Ramos (cell line): ENCODE measurements around the gene SAE1.
"Not testable (repeated sequence)": the region's sequence is repeated elsewhere in the genome, so short reads cannot be mapped to it uniquely, and the experiment has no call there.

ENCODE experiments used
- in situ Hi-C: fragments of 300-500 bp; cut with MboI; formaldehyde crosslinking; loops from one replicate; pipeline ENCODE4 v1.14.3; 2022; ENCODE audit warnings: low sequenced_read_pairs; ENCODE audit not compliant: unreplicated experiment

The SAE1 gene

DNA sequence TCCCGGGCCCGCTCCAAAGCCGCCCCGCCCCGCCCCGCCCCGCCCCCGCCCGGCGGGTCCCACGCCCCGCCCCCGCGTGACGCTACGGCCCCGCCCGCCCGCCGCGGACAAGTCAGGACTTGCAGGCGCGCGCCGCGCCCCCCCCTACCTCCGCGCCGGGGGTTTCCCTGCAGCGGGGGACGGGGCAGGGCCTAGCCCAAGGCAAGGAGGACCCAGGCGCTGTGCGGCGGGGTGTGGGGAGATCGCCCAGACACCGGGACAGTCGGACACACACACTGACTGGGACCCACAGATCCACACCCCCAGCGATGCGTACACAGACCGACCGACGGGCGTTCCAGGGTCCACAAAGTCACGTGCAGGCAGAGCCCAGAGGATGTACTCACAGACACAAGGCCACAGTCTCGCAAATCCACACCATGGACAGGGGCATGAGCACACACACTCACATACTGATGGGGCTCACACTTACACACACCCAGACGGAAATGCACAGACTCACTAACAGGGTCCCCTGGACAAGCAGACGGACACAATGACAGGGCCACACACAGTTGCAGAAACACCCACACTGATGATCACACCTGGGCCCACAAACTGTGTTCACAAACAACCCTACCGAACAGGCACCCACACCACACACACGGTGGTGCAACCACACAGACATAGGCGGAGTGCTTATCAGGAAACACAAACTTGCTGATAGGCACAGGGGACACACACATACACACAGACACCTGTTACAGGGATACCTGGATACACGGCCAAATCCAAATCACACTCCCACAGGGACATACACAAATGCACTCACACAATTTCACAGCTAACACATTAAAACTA, 100.8 kb downstream of the SAE1 start:
- in situ Hi-C loops = no loop called here

DNA sequence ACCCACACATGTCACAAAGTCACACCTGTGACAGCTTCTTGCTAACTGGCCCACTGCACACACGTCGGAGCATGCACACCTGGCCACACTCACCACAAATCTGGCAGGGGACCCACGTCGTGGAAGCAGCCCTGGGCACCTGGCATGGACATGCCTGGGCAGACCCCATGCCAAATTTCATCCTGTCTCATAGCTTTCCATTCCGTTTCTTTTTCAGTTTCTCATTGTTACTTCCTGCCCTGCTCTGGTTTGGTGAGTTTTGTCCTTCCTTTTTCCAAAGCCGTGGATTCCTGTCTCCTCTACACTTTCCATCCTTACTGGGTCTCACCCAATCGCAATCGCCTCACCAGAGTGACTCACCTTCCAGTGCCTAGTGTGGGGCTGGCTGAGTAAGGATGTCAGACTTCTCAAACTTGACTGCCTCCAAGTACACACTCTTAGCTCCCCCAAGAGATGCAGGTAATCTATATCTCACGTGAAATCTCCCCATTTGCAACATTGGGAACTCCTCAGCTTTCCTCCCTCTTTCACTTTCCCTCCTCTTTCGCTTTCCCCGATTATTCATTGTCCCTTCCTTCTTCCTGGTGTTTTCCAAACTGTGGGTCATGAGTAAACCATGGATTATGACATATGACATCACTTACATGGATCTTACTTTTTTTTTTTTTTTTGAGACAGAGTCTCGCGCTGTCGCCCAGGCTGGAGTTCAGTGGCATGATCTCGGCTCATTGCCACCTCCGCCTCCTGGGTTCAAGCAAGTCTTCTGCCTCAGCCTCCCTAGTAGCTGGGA, 102.0 kb downstream of the SAE1 start:
- in situ Hi-C loops = no loop called here

DNA sequence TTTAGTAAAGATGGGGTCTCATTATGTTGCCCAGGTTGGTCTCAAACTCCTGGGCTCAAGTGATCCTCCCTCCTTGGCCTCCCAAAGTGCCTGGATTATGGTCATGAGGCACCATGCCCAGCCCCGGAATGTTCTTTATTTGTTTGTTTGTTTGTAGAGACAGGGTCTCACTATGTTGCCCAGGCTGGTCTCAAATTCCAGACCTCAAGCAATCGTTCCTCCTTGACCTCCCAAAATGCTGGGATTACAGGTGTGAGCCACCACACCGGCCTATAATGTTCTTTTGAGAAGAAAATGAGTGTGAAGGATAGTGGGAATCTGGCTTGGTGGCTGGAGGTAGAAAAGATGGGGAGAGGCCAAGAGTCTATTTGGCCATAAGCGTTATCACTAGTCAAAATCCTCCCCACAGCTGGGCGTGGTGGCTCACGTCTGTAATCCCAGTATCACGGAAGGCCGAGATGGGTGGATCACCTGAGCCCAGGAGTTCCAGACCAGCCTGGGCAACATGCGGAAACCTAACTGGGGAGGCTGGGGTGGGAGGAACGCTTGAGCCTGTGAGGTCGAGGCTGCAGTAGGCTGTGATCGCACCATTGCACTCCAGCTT, 105.5 kb downstream of the SAE1 start:
- in situ Hi-C loops = no loop called here

DNA sequence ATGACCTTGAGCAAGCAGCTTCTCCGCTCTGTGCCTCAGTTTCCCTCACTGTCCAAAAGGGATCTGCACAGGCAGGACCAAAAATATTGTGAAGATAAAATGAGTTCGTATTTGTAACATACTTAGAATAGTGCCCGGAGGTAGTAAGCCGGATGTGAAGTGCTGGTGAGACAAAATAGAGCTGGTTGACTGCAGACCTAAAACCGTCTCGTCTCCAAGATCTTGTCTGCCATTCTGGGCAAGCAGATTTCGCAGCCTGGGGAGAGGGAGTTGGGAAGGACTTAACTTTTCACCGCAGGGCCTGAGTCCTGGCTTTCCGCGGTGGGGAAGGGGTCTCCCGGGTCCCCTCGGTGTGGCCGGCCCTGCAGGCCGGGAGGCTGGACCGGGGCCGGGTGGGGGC, 108.5 kb downstream of the SAE1 start:
- in situ Hi-C loops = no loop called here

DNA sequence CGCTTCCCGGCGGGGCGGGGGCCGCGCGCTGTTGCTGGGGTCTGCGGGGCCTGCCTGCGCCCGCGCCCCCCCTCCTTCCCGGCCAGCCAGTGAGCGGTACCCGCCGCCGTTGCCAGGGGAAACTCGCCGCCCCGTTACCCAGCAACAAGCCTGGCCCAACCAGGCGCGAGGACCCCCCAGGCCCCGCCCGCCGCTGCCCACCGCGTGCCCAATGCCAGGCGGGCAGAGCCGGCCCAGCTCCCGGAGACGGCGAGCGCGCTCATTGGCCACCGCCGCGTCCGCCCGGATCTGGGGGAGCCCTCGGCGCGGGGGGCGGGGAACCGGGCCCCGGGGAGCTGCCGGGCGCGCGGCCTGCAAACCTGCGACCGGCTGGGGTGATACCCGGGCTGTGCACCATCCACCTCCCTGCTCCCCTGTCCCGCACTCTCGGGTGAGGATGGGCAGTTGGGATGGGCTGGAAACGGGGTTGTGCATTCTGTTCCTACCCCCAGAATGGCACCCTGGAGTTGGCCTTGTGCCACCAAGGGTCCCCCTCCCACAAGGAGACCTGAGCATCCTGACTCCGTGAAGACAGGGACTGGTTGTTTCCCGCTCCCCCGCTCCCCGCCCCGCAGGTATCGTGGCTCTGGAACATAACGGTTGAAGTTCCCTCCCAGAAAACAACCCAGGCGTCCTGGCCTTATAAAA, 109.1 kb downstream of the SAE1 start:
- in situ Hi-C loops = no loop called here

DNA sequence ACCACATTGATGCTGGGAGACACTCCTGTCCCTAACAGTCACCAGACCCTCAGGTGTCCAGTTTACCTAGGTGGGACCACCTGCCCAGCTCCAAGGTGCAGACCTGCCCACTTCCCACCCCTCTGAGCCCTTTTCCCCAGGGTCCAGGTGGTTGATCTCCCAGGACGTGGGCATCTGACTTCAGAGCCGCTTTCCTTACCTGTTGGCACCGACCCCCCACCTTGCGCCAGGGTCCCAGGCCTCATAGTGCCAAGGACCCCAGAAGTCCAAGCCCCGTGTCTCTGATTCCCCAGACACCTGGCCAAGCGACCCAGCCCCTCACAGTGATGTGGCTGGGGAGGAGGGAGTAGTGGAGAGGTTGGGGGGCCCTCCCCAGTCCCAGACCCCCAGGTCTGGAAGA, 109.9 kb downstream of the SAE1 start:
- in situ Hi-C loops = no loop called here

DNA sequence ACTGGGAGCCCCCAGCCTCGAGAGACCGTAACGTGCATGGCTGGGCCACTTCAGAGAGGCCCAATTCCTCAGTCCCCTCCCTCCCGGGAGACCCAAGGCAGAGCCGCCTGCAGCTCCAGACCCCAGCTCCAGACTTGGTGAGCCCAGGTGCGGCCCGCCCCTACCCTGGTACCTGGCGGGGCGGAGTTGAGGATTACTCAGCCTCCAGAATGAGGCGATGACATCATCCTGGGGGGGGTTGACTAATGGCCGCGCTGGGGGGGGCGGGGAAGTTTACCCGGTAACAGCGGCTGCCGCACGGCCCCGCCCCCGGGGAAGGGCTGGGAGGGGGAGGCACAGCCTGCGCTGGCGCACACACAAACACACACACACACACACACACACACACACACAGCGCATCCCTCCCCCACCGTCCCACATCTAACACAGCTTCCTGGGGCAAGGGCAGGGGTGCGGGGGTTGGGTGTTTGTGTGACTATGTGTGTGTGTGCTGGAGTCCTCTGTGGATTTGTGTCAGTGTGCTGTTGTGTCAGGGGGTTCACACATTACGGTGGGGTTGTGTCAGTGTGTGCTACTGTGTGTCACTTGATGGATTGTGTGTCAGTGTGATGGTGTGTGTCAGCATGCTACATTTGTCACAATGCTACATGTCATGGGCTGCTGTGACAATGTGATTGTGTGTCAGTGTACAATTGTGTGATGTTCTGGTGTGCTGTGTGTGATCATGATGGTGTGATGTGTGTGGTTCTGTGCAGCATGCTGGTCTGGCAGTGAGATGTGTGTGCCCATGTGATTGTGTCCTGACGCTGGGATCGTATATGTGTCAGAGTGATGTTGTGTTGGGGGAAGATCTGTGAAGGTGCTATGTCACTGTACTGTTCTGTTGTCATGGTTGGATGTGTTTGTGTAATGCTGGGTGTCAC, 110.6 kb downstream of the SAE1 start:
- in situ Hi-C loops = no loop called here

DNA sequence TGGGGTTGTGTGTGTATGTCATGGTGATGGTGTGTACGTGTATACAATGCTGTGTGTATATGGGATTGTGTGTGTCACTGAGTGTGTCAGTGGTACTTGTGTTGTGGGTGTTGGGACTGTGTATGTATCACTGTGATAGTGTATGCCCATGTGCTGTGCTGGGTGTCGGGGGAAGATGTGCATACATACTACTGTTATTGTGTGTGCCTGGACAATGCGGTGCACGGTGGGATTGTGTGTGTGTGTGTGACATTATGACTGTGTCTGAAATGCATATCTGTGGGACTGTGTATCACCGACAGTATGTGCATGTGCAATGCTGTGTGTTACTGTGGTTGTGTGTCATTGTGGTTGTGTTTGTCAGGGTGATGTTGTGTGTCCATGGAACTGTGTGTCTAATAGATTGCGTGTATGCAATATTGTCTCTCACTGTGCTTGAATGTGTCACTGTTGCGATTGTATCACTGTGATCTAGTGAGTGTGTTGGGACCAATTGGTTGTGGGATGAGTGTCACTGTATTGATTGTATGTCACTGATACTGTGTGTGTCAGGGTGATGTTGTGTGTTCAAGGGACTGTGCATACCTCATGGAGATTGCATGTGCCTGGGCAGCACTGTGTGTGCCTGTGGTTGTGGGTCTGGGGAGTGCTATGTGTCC, 111.4 kb downstream of the SAE1 start:
- in situ Hi-C loops = no loop called here

DNA sequence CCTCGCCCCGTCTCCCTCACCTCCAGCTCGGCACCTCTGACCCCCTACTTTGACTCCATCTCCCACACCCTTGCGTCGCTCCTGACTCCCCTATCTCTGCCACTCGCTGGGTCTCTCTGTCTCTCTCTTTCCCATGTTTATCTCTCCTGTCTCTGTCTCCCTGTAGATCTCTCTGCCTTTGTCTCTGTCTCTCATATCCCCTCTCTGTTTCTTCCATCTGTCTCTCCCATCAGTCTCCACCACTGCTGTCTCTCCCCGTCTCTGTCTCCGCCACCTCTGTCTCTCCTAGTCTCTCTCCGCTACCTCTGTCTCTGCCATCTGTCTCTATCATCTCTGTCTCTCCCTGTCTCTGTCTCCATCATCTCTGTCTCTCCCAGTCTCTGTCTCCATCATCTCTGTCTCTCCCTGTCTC, 112.7 kb downstream of the SAE1 start:
- in situ Hi-C loops = no loop called here

DNA sequence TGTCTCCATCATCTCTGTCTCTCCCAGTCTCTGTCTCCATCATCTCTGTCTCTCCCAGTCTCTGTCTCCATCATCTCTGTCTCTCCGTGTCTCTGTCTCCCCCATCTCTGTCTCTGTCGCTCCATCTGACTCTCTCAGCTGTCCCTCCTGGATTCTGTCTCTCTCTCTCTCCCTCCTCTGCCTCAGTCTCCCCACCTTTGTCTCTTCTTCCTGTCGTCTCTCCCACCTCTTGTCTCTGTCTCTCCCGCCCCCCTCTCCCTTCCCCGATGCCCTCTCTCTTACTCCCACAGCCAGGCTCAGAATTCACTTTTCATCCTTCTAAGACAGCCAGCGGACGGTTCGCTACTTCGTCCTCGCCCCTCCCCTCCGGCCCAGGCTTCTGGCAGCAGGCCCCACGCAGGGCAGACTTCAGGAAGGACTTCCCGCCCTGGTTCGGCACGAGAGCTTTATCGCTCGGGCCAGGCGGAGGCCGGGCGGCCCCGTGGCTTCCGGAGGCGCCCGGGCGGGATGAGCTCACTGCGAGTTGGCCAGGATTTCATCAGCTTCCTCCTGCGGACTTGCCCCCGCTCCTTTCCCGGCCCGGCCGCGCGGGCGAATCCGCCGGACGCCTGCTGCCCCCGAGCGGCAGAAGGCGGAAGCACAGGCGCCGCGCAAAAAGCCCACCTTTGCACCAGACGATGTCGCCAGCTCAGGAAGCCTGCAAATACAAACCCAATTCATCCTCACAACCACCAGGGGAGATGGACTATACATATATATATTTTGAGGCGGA, 113.3 kb downstream of the SAE1 start:
- in situ Hi-C loops = no loop called here

DNA sequence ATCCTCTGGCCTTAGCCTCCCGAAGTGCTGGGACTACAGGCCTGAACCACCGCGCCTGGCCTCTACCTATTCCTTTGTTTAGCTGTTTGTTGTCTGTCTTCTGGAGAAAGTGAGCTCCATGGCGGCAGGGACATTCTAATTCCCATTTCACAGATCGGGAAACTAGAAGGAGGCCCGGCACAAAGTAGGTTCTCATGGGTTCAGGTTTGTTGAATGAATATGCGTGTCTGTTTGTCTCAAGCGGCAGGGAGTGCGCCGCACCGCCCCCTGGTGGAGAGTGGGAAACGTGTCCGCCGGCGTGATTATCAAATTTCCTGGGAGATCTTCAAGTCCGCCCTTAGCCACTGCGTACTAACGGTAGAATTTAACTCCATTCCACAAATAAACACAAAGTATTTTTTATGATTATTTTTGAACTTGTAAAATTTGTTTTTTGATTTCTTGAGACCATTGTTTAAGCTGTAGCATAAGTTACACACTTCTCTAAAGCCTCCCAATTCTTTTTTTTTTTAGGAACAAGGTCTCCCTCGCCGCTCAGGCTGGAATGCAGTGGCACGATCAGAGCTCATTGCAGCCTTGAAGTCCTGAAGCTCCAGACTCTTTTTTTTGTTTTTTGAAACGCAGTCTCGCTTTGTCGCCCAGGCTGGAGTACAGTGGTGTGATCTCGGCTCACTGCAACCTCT, 116.8 kb downstream of the SAE1 start:
- in situ Hi-C loops = loop anchor here (5.0 kb wide), 1 partner anchor 35 kb away; no protein-coding TSS in a partner anchor

DNA sequence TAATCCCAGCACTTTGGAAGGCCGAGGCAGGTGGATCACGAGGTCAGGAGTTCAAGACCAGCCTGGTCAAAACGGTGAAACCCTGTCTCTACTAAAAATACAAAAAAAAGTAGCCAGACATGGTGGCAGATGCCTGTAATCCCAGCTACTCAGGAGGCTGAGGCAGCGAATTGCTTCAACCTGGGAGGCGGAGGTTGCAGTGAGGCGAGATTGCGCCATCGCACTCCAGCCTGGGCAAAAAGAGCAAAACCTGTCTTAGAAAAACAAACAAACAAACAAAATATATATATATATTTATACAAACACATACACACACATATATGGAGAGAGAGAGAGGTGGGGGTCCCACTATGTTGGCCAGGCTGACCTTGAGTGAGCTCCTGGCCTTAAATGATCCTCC, 122.4 kb downstream of the SAE1 start:
- in situ Hi-C loops = not testable (repeated sequence)

DNA sequence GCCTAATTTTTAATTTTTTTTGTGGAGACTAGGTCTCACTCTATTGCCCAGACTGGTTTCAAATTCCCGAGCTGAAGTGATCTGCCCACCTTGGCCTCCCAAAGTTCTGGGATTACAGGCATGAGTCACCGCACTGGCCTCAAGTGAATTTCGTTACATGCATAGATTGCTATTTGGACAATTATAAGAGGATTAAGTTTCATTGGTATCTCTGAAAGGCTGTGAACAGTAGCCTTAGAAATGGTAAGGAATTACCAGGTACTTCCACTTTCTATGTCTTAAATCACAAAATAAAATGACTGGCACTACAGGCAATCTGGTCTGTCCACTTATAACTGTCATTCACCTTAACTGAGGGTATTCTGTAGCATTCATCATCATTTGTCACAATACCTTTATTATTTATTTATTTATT, 122.8 kb downstream of the SAE1 start:
- in situ Hi-C loops = no loop called here

DNA sequence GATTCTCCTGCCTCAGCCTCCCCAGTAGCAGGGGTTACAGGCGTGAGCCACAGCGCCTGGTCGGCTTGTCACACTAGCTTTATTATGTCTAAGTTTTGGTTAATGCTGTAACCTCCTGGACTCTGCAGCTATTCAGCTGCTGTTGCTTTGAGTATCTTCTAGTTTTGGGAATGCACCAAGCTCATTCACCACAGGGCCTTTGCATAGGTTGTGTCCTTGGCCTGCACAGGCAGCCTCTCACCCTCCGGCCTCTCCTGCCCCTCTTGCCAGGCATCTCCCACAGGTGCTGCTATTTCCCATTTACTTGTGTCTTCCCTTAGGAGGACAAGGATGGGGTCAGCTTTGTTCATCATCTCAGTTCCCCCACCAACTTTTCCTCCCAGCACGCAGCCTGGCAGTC, 123.3 kb downstream of the SAE1 start:
- in situ Hi-C loops = no loop called here

DNA sequence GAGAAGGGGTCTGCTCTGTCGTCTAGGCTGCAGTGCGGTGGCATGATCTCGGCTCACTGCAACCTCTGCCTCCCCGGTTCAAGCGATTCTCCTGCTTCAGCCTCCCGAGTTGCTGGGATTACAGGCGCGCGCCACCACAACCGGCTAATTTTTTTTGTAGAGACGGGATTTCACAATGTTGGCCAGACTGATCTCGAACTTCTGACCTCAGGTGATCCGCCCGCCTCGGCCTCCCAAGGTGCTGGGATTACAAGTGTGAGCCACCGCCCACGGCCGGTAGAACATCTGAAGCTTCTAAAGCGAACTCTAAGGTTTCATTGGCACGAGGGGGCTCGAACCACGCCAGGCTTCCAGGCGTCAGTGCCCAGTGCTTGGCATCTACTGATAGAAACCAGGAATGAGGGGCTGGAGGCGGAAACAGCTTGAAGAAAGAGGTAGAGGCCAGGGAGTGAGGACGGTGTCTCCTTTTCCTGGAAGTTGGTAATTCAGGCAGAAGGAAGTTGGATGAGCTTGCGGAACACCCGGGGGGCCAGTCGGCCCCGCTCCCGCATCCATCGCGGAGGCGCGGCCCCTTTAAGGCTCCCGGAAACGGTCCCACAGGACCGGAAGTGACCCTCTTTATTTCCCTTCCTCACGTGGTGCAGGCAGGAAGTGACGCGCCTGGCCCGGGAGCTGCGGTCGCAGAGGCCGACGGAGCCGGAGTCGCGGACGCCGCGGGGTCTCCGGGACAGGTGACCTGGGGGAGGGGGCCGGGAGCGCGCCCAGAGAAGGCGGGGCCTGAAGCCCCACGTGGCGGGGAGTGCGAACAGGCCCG, 125.5 kb downstream of the SAE1 start, which contains the start of gene CCDC9:
Gene CCDC9, plus strand, starts transcription at position 647 of the 814 bp plus-strand sequence. CDS start 1,876 bp downstream, outside the sequence.
- in situ Hi-C loops = no loop called here

DNA sequence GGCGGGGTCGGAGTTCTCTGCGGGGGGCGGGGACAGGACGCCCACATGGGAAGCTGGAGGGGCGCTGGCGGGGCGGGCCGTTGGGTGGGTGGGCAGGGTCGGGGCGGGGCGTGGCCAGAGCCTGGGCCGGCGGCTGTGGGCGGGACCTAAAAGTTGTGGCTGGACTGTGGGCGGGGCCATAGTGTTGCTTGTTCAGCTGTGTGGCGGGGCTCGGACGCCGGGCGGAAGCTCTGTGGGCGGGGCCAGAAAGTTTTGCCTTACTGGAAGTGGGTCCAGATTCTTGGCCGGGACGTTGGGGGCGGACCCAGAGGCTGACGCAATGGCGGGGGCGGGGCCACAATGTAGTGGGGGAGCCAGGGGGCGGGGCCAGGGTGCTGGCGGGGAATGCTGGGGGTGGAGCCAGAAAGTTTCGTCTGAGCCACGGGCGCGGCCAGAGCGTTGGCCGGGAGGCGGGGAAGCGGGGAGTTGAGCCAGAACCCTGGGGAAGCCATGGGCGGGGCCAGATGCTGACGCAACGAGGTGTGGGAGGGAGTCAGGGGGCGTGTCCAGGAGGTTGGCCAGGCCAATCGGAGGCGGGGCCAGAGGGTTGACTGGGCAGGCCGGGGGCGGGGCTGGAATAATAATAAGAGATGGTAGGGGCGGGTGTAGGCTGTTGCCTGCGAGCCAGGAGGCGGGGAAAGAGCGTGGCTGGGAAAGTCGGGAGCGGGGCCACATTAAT, 126.2 kb downstream of the SAE1 start:
- in situ Hi-C loops = no loop called here
